CD4-positive, alpha-beta T cell treated with Interleukin-4 for 1 hour (primary cell): Measurements from ENCODE around the gene RAI14.

ENCODE experiments used
- DNase-seq, 2 donors: peaks; one replicate each; pipeline ENCODE4 v3.0.0-alpha.2; 2020 to 2022

Gene RAI14

GRCh38 chr5:34656001-34656699, at the start of gene RAI14:
TSS of gene RAI14 (plus strand) at chr5:34656328. CDS start at chr5:34686920, 30,592 bp downstream.
- DNase-seq, result peak in 1 of 2 donors; percentile 9

- DNase-seq, result no peak
These were observed 47.8 kb upstream of the RAI14 start for GRCh38 chr5:34608368-34608767.

- DNase-seq, result no peak
These were observed 47.1 kb upstream of the RAI14 start for GRCh38 chr5:34608859-34609648.

GRCh38 chr5:34609951-34610441, 46.1 kb upstream of the RAI14 start:
- DNase-seq, result no peak

- DNase-seq, result no peak
These were observed 45.6 kb upstream of the RAI14 start for GRCh38 chr5:34610546-34610945.

- no peak for DNase-seq
These were observed 44.4 kb upstream of the RAI14 start for GRCh38 chr5:34611464-34612415.

GRCh38 chr5:34616651-34617050, 39.5 kb upstream of the RAI14 start:
- DNase-seq, result no peak

GRCh38 chr5:34618371-34619065, 37.6 kb upstream of the RAI14 start:
- no peak for DNase-seq

- no peak for DNase-seq
These were observed 35.9 kb upstream of the RAI14 start for GRCh38 chr5:34620185-34620584.

GRCh38 chr5:34621277-34622097, 34.6 kb upstream of the RAI14 start:
- DNase-seq, result no peak

- DNase-seq, result no peak
These were observed 34.1 kb upstream of the RAI14 start for GRCh38 chr5:34622098-34622400.

GRCh38 chr5:34624691-34625090, 31.4 kb upstream of the RAI14 start:
- DNase-seq, result no peak

GRCh38 chr5:34625246-34625645, 30.9 kb upstream of the RAI14 start:
- DNase-seq, result no peak

- DNase-seq, result no peak
These were observed 30.1 kb upstream of the RAI14 start for GRCh38 chr5:34626036-34626435.

- no peak for DNase-seq
These were observed 29.4 kb upstream of the RAI14 start for GRCh38 chr5:34626751-34627150.

GRCh38 chr5:34627794-34628193, 28.3 kb upstream of the RAI14 start:
- no peak for DNase-seq

GRCh38 chr5:34628373-34628772, 27.8 kb upstream of the RAI14 start:
- DNase-seq, result no peak

- no peak for DNase-seq
These were observed 25.5 kb upstream of the RAI14 start for GRCh38 chr5:34630596-34630995.

- no peak for DNase-seq
These were observed 23.2 kb upstream of the RAI14 start for GRCh38 chr5:34632807-34633422.

GRCh38 chr5:34639852-34640626, 16.1 kb upstream of the RAI14 start:
- no peak for DNase-seq
